ENCODE results near the gene RCOR1. TPM values are rescaled to one million over a fixed set of nuclear protein-coding genes. Genes with fewer than 3 reads are reported as not detected.

Gene RCOR1
- total and polyA plus RNA-seq, 2 donors (not counting 1 experiment from before 2014, with no cell fraction given), result 8.7 to 37.1 TPM

- TF ChIP-seq CTCF (IDR thresholded peaks at IDR 0.05) (no peak), EZH2 (IDR thresholded peaks at IDR 0.05; ENCODE audit: borderline replicate concordance, insufficient read depth, low read depth, low read length, poor library complexity, severe bottlenecking) (no peak)
Measured at GRCh38 chr14:102675396-102675795, 82.9 kb downstream of the RCOR1 start.

GRCh38 chr14:102678394-102678793, 85.9 kb downstream of the RCOR1 start:
- Histone ChIP-seq H3K4me2 (replicated peaks; ENCODE audit: low read depth, low read length, poor library complexity, severe bottlenecking) (no peak overlapping the region), H3K27me3 (replicated peaks in 1 of 4; ENCODE audit: control extremely low read depth in 1 of 4, control insufficient read depth in 3 of 4, insufficient read depth in 4 of 4, low read length in 3 of 4) (no peaks in the 10 kb centered on the region), H3K27ac (ENCODE audit: low read length in 2 of 2) (no peak overlapping the region), H3K79me2 (ENCODE audit: control insufficient read depth, insufficient read depth, low read length) (peaks cover 69% of the 10 kb centered on the region), H3K36me3 (replicated peaks in 1 of 2; ENCODE audit: control extremely low read depth in 1 of 2, control insufficient read depth in 1 of 2, extremely low read depth in 1 of 2, insufficient read depth in 2 of 2, low read length in 1 of 2) (peaks cover 3 to 5% of the 10 kb centered on the region in 2 experiments), H3K4me1 (ENCODE audit: control insufficient read depth in 2 of 2, insufficient read depth in 2 of 2, low read length in 2 of 2) (no peaks in the 10 kb centered on the region), H4K20me1 (ENCODE audit: control insufficient read depth, insufficient read depth, low read length, poor library complexity, severe bottlenecking) (peaks cover 10% of the 10 kb centered on the region), H3K9me3 (ENCODE audit: control extremely low read depth in 1 of 3, control insufficient read depth in 2 of 3, insufficient read depth in 1 of 3, low read length in 2 of 3) (peaks cover 0 to 4% (median 0%) of the 10 kb centered on the region in 3 donors), H3K4me3 (ENCODE audit: control extremely low read depth in 1 of 5, extremely low read depth in 1 of 5, insufficient read depth in 1 of 5, low read depth in 2 of 5, low read length in 4 of 5) (no peak overlapping the region), H3K9ac (ENCODE audit: low read length) (no peak overlapping the region), H2AFZ (ENCODE audit: insufficient read depth, low read depth, low read length, poor library complexity, severe bottlenecking) (no peak overlapping the region)
- ChIA-PET CTCF (no interaction called here), POLR2A (no interaction called here)
- H3K27me3 Mint-ChIP-seq, result no peaks in the 10 kb centered on the region
- intact Hi-C loops (cut with micrococcal nuclease), result no loop called here
- 89% methylated on average over 1 of the region's 2 CpGs for WGBS (ENCODE audit: insufficient coverage)
- no peak for ATAC-seq (ENCODE audit: low read depth)
- no peak for TF ChIP-seq CTCF (IDR thresholded peaks at IDR 0.05)
- no peak for TF ChIP-seq EZH2 (IDR thresholded peaks at IDR 0.05; ENCODE audit: borderline replicate concordance, insufficient read depth, low read depth, low read length, poor library complexity, severe bottlenecking)
- no peak overlapping the region for H3K27ac Mint-ChIP-seq
- DNase-seq, result no peak
- H3K9me3 Mint-ChIP-seq (ENCODE audit: insufficient read depth), result no peaks in the 10 kb centered on the region
- peaks cover 9% of the 10 kb centered on the region for H3K4me1 Mint-ChIP-seq
- no peak overlapping the region for H3K4me3 Mint-ChIP-seq

More at GRCh38 chr14:102675396-102675795, 82.9 kb downstream of the RCOR1 start:
- intact Hi-C loops (cut with micrococcal nuclease), result no loop called here
- H3K9ac ChIP-seq (ENCODE audit: low read length), result no peak overlapping the region
- H3K79me2 ChIP-seq (ENCODE audit: control insufficient read depth, insufficient read depth, low read length), result peaks cover 74% of the 10 kb centered on the region
- H3K36me3 ChIP-seq (replicated peaks in 1 of 2; ENCODE audit: control extremely low read depth in 1 of 2, control insufficient read depth in 1 of 2, extremely low read depth in 1 of 2, insufficient read depth in 2 of 2, low read length in 1 of 2), result peaks cover 3% of the 10 kb centered on the region in 2 experiments
- WGBS (ENCODE audit: insufficient coverage), result 92% methylated on average over 2 of the region's 3 CpGs
- peaks cover 3 to 10% (median 4%) of the 10 kb centered on the region in 3 donors for H3K9me3 ChIP-seq (ENCODE audit: control extremely low read depth in 1 of 3, control insufficient read depth in 2 of 3, insufficient read depth in 1 of 3, low read length in 2 of 3)
- no peak for DNase-seq
- no peaks in the 10 kb centered on the region for H3K27me3 Mint-ChIP-seq
- H3K4me1 Mint-ChIP-seq, result peaks cover 21% of the 10 kb centered on the region
- H3K27ac ChIP-seq (ENCODE audit: low read length in 2 of 2), result no peak overlapping the region
- no peak overlapping the region for H2AFZ ChIP-seq (ENCODE audit: insufficient read depth, low read depth, low read length, poor library complexity, severe bottlenecking)
- no peak overlapping the region for H3K4me3 ChIP-seq (ENCODE audit: control extremely low read depth in 1 of 5, extremely low read depth in 1 of 5, insufficient read depth in 1 of 5, low read depth in 2 of 5, low read length in 4 of 5)
- H3K9me3 Mint-ChIP-seq (ENCODE audit: insufficient read depth), result peaks cover 4% of the 10 kb centered on the region
- H3K4me1 ChIP-seq (ENCODE audit: control insufficient read depth in 2 of 2, insufficient read depth in 2 of 2, low read length in 2 of 2), result peaks cover 3 to 8% of the 10 kb centered on the region in 2 donors
- ATAC-seq (ENCODE audit: low read depth), result no peak
- no peaks in the 10 kb centered on the region for H3K27me3 ChIP-seq (replicated peaks in 1 of 4; ENCODE audit: control extremely low read depth in 1 of 4, control insufficient read depth in 3 of 4, insufficient read depth in 4 of 4, low read length in 3 of 4)
- ChIA-PET POLR2A (no interaction called here), CTCF (no interaction called here)
- no peak overlapping the region for H3K4me2 ChIP-seq (replicated peaks; ENCODE audit: low read depth, low read length, poor library complexity, severe bottlenecking)
- H3K4me3 Mint-ChIP-seq, result no peak overlapping the region
- H4K20me1 ChIP-seq (ENCODE audit: control insufficient read depth, insufficient read depth, low read length, poor library complexity, severe bottlenecking), result peaks cover 6% of the 10 kb centered on the region
- H3K27ac Mint-ChIP-seq, result no peak overlapping the region

Data from B cell (primary cell).